ENCODE data around the gene CHGA. TPM values are rescaled to one million over a fixed set of nuclear protein-coding genes. Genes with fewer than 3 reads are reported as not detected.

Gene CHGA
- total RNA-seq, 2 experiments from 2014 or later, result not detected

DNA sequence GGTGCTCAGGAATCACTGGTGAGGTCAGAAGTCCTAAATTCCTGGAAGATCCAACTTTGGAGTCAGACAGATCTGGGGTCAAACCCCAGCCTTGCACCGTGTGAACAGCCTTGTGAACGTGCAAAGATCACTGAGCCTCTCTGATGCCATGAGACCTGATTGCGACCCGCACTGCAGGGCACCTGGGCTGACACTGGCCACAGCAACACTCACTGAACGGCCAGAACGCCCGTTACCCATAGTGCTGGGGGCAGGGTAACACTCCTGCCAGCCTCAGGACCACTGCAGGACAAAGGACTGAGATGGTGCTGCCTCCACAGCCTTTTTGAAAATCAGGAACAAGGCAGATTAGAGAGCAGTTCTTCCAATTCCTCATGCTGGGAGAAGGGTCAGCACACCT lies 28.3 kb downstream of the CHGA start:
- ChIA-PET CTCF (interaction anchor here (0.8 to 2.7 kb wide), 10 partner anchors 13 to 591 kb away, joined by 3 to 22 read pairs (median 4); no protein-coding TSS in a partner anchor), POLR2A (no interaction called here)
- H3K27me3 Mint-ChIP-seq, result no peaks in the 10 kb centered on the region
- no peak overlapping the region for H3K27ac Mint-ChIP-seq
- intact Hi-C loops (cut with DNase I, micrococcal nuclease), result loop anchor here (5.0 to 10.0 kb wide), 2 partner anchors 594 to 666 kb away; no protein-coding TSS in a partner anchor
- H3K36me3 Mint-ChIP-seq (ENCODE audit: low read depth), result no peaks in the 10 kb centered on the region
- no peak for ATAC-seq
- peaks cover 5% of the 10 kb centered on the region for H3K4me1 Mint-ChIP-seq
- no peak for DNase-seq
- H3K4me3 Mint-ChIP-seq, result no peak overlapping the region
- H3K9me3 Mint-ChIP-seq (ENCODE audit: low read depth), result no peaks in the 10 kb centered on the region

DNA sequence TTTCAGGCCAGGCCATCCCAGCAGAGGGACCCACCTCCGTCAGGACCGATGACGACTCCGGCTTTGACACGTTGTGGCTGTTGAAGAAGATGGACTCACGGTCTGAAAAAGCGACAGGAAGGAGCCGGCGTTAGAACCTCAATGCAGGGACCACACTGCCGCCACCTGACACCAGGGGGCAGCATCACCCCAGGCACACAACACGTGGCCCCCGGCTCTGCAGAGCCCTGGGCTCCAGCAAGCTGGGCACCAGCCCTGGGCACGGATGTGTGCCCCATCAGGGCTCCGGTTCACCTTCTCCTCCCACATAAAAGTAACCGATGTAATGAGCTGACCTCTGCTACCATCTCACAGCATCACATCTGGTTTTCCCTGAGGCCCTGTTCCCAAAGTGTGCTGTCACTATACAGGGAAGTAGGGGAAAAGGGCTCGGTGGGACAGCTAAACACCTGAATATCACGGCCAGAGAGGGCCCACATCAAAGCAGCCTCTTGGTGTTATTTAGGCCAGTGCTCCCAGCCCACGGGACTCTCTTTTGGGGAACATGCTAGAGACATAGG lies 29.0 kb downstream of the CHGA start:
- Mint-ChIP-seq H3K27me3 (no peaks in the 10 kb centered on the region), H3K4me3 (no peak overlapping the region), H3K4me1 (peaks cover 5% of the 10 kb centered on the region), H3K9me3 (ENCODE audit: low read depth) (no peaks in the 10 kb centered on the region), H3K27ac (no peak overlapping the region), H3K36me3 (ENCODE audit: low read depth) (no peaks in the 10 kb centered on the region)
- DNase-seq, result peak; percentile 89
- intact Hi-C loops (cut with DNase I, micrococcal nuclease), result loop anchor here (1.0 to 10.0 kb wide), 5 partner anchors 187 to 665 kb away; no protein-coding TSS in a partner anchor
- CTCF ChIA-PET, result interaction anchor here (0.6 to 2.7 kb wide), 17 partner anchors 14 to 797 kb away, joined by 3 to 22 read pairs (median 4); no protein-coding TSS in a partner anchor
- ATAC-seq, result peak; percentile 99
- POLR2A ChIA-PET, result no interaction called here

DNA sequence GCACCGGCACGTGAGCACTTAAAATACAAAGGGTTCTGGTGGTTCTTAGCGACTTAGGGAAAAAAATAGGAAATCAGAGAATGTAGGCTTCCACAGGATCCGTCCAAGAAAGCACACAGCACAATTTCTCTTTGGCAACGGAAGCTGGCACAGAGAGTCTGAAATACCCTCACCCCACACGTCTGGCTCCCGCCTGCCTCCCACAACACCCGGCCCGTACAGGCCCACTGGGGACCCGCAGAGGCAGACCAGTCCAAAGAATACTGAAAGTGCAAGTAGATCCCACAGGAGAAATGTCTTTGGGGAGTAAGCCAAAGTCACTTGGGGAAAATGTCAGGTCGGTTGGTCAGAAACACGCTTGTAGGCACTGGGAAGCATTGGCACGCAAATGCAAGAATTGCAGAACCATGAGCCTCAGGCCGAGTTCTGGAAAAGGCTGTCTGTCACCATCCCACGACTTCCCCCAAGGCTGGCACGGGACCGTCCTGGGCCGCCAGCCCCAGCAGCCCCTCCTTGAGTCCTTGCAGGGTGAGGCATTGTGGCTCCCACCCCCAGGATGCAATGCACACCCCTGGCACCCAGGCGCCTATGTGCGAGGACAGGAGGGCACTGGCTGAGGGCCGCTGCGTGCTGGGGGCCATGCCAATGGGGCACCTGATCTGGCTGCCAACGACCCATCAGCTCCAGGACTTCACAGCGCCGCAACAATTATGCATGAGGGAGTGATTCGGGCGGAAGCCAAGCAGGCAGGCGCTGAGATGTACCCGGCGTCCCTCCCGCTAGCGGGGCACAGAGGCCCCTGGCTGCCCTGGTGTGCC lies 29.7 kb downstream of the CHGA start:
- POLR2A ChIA-PET, result no interaction called here
- Mint-ChIP-seq H3K27me3 (no peaks in the 10 kb centered on the region), H3K27ac (no peak overlapping the region), H3K9me3 (ENCODE audit: low read depth) (no peaks in the 10 kb centered on the region), H3K4me3 (no peak overlapping the region), H3K4me1 (peaks cover 5% of the 10 kb centered on the region), H3K36me3 (ENCODE audit: low read depth) (no peaks in the 10 kb centered on the region)
- intact Hi-C loops (cut with DNase I, micrococcal nuclease), result loop anchor here (1.0 to 10.0 kb wide), 5 partner anchors 187 to 665 kb away; no protein-coding TSS in a partner anchor
- DNase-seq (no peak), ATAC-seq (no peak)
- CTCF ChIA-PET, result interaction anchor here (0.6 to 2.7 kb wide), 16 partner anchors 11 to 797 kb away, joined by 3 to 22 read pairs (median 4); no protein-coding TSS in a partner anchor

DNA sequence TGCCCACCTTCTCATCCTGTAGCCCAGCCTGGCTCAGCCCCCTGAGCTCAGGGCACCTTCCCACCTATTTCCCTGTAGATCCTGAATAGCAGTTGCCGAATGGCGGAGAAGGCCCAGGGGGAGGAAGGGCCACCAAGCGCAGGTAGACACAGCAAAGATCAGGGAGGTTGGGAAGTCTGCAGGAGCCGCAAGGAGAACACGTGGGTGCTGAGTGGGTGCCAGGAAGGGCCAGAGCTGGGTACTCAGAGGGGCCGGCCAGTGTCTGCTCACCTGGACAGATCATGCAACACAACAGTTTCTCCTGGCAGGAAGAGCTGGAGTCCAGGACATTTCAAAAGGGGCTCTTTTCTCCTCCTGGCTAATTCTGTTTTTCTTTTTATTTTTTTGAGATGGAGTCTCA lies 30.6 kb downstream of the CHGA start:
- no peak overlapping the region for H3K27ac Mint-ChIP-seq
- intact Hi-C loops (cut with DNase I, micrococcal nuclease), result loop anchor here (5.0 to 10.0 kb wide), 2 partner anchors 591 to 664 kb away; no protein-coding TSS in a partner anchor
- POLR2A ChIA-PET, result no interaction called here
- ATAC-seq (no peak), DNase-seq (no peak)
- H3K36me3 Mint-ChIP-seq (ENCODE audit: low read depth), result no peaks in the 10 kb centered on the region
- no peaks in the 10 kb centered on the region for H3K27me3 Mint-ChIP-seq
- H3K4me3 Mint-ChIP-seq, result no peak overlapping the region
- H3K9me3 Mint-ChIP-seq (ENCODE audit: low read depth), result no peaks in the 10 kb centered on the region
- H3K4me1 Mint-ChIP-seq, result peaks cover 5% of the 10 kb centered on the region
- CTCF ChIA-PET, result interaction anchor here (0.9 to 2.7 kb wide), 4 partner anchors 12 to 186 kb away, joined by 3 to 22 read pairs (median 4); no protein-coding TSS in a partner anchor

DNA sequence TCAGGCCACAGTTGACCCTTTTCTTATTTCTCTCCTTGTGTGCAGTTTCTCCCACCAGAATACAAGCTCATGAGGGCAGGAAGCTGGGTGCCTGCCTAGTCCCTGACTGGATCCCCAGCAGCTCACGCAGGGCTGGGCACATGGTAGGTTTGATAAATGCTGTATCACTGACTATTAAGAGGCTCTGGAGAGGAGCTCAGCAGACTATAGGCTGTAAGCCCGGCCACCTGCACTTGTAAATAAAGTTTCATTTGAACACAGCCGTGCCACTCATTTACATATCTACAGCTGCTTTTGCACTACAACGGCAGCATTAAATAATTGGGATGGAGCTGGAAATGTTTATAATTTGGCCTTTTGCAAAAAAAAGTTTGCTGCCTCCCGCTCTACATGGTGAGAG lies 32.0 kb downstream of the CHGA start:
- no peak for ATAC-seq
- Mint-ChIP-seq H3K27me3 (no peaks in the 10 kb centered on the region), H3K9me3 (ENCODE audit: low read depth) (no peaks in the 10 kb centered on the region), H3K4me1 (peaks cover 5% of the 10 kb centered on the region), H3K4me3 (no peak overlapping the region), H3K27ac (no peak overlapping the region), H3K36me3 (ENCODE audit: low read depth) (no peaks in the 10 kb centered on the region)
- no peak for DNase-seq
- intact Hi-C loops (cut with DNase I, micrococcal nuclease), result loop anchor here (5.0 to 10.0 kb wide), 2 partner anchors 590 to 662 kb away; no protein-coding TSS in a partner anchor
- POLR2A ChIA-PET, result no interaction called here
- CTCF ChIA-PET, result interaction anchor here (0.6 to 1.8 kb wide), 5 partner anchors 10 to 158 kb away, joined by 3 to 5 read pairs (median 3); no protein-coding TSS in a partner anchor

DNA sequence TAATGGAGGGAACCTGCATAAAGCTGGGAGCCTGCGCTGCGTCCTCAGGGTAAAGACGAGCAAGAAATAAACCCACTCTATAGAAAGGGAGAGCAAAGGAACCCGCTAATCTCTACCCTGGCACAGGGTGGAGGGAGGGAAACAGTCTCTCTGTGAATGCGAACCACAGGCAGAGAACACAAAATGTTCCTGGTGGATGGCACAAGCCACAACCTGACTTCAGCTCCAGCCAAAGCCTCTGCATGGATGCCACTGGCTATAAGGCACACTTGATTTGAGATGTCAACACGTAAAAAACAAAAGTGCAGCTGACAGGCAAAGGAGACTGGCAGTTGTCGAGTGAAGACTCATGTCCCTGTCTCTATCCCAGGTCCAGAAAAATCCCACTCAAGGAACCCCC lies 32.4 kb downstream of the CHGA start:
- ChIA-PET POLR2A (interaction anchor here (0.7 kb wide), 1 partner anchor 27 kb away, joined by 3 read pairs; no protein-coding TSS in a partner anchor), CTCF (interaction anchor here (0.6 to 1.4 kb wide), 7 partner anchors 10 to 185 kb away, joined by 3 to 4 read pairs (median 3); no protein-coding TSS in a partner anchor)
- Mint-ChIP-seq H3K36me3 (ENCODE audit: low read depth) (no peaks in the 10 kb centered on the region), H3K27me3 (no peaks in the 10 kb centered on the region), H3K4me1 (peaks cover 5% of the 10 kb centered on the region), H3K27ac (no peak overlapping the region), H3K9me3 (ENCODE audit: low read depth) (no peaks in the 10 kb centered on the region), H3K4me3 (no peak overlapping the region)
- no peak for ATAC-seq
- no peak for DNase-seq
- intact Hi-C loops (cut with DNase I, micrococcal nuclease), result loop anchor here in 1 of 2 experiments (10.0 kb wide), 1 partner anchor 589 kb away; no protein-coding TSS in a partner anchor

DNA sequence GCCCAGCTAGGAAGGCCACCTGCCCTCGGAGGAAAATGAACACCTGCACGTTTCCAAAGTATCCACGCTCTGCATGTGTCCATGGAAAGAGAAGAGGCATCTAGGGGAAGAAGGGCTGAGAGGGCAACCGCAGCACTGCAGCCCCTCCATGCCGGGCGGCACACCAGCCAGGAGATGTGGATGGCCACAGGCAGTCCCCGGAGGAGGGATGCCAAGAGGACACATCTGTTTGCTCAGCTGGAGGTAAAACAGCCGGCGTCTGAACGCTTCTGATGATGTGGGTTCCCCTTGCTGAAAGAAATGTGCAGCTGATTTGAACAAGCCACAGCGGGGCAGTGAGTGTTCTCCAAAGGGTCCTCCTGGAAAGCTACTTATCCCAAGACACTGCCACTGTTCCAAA lies 34.0 kb downstream of the CHGA start:
- Mint-ChIP-seq H3K9me3 (ENCODE audit: low read depth) (no peaks in the 10 kb centered on the region), H3K36me3 (ENCODE audit: low read depth) (no peaks in the 10 kb centered on the region), H3K27me3 (no peaks in the 10 kb centered on the region), H3K4me3 (no peak overlapping the region), H3K4me1 (peaks cover 2% of the 10 kb centered on the region), H3K27ac (no peak overlapping the region)
- ATAC-seq, result no peak
- no peak for DNase-seq
- POLR2A ChIA-PET, result no interaction called here
- intact Hi-C loops (cut with DNase I, micrococcal nuclease), result loop anchor here in 1 of 2 experiments (10.0 kb wide), 1 partner anchor 588 kb away; no protein-coding TSS in a partner anchor
- CTCF ChIA-PET, result no interaction called here

DNA sequence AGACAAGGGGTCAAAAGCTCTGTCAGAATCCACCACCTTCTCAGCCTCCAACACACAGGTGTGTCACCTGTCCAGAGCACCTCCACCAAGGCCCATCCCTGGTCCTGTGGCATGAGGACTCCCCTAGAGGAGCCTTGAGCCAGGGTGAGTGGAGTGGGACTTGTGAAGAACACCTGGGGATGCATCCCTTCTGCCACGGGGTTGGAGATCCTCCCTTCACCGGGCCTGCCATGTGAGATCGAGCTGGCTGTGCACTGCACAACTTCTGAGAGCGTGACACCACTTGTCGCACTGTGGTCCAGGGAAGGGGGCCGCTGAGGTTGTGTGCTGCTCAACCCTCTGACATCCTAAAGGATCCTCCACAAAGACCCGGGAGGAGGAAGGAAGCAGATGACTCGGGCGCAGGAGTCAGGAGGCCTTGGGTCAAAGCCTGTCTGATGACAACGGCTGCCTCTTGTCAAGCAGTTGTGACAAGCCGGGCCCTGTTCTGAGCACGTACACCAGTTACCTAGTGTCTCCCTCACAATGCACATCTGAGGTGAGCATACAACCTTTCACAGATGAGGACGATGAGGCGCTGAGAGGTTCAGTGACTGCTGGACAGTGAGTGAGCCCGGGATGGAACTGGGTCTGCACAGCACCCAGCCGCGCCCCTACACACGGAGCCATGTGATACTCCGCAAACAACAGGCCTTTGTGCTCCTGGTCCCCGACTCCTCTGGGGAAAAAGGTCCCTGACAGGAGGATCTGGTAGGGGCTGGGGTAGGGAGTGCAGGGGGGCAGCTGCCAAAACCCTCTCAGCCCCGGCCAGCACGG lies 35.6 kb downstream of the CHGA start:
- Mint-ChIP-seq H3K9me3 (ENCODE audit: low read depth) (no peaks in the 10 kb centered on the region), H3K4me3 (no peak overlapping the region), H3K27me3 (no peaks in the 10 kb centered on the region), H3K27ac (no peak overlapping the region), H3K36me3 (ENCODE audit: low read depth) (no peaks in the 10 kb centered on the region), H3K4me1 (no peaks in the 10 kb centered on the region)
- intact Hi-C loops (cut with DNase I, micrococcal nuclease), result loop anchor here in 1 of 2 experiments (10.0 kb wide), 1 partner anchor 586 kb away; no protein-coding TSS in a partner anchor
- POLR2A ChIA-PET, result no interaction called here
- DNase-seq (no peak), ATAC-seq (no peak)
- CTCF ChIA-PET, result no interaction called here

DNA sequence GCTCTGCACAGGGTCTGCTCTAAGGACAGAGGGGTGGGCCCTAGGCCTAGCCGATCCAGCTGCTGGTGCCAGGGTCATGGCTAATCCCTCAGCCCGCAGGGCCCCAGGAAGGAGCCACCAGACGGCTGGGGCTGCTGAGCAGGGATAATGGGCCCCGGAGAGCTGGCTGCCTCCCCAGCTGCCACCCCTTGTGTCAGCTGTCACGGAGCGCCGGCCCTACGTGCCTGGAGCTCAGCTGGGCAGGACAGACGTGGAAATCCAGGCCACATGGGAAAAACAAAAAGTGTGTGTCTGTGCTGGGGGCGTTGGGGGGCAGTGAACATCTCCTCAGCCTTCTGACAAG lies 36.2 kb downstream of the CHGA start:
- Mint-ChIP-seq H3K4me3 (no peak overlapping the region), H3K27me3 (no peaks in the 10 kb centered on the region), H3K27ac (no peak overlapping the region), H3K9me3 (ENCODE audit: low read depth) (no peaks in the 10 kb centered on the region), H3K36me3 (ENCODE audit: low read depth) (no peaks in the 10 kb centered on the region), H3K4me1 (no peaks in the 10 kb centered on the region)
- ChIA-PET CTCF (interaction anchor here (0.7 kb wide), 1 partner anchor 180 kb away, joined by 3 read pairs; no protein-coding TSS in a partner anchor), POLR2A (no interaction called here)
- ATAC-seq, result no peak
- intact Hi-C loops (cut with DNase I, micrococcal nuclease), result loop anchor here in 1 of 2 experiments (10.0 kb wide), 1 partner anchor 586 kb away; no protein-coding TSS in a partner anchor
- no peak for DNase-seq

DNA sequence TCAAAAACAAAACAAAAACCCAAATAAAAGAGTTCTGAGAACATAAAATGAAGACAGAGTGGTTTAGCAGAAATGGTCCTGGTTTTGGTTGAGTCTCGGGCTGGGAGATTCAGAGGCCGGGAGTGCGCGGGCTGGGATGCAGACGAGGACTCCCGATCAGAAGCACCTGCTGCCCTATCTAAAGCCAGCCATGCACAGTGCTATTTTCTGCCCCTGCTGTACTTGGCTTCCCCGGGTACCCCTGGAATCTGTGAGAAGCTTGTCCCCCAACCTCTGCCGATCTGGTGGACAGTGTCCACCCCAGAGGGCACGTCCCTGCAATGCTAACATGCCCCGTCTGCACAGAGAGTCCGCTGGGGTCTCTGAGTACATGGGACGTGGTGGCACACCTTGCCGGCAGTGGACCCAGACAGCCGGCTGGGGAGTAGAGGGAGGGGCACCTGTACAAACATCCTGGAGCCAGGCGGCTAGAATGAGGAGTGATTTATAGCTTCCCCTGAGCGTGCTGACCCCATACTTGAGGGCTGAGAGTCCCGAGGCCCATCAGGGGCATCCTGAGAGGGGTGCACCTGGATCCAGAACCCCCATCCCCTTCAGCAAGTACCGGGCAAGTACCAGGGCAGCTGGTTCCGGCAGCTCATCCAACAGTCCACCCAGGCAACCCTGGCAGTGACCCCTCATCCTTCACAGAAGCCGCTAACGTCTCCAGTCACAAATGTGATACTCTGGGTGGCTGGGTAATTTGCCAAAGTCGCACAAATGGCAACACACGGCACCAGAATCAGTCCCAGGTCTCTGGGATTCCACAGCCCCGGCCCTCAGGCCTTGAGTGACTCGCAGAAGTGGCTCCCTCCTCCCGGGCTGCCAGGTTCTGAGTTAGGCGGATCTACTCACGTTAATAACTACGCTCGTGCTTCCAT lies 37.1 kb downstream of the CHGA start:
- POLR2A ChIA-PET, result no interaction called here
- Mint-ChIP-seq H3K4me3 (no peak overlapping the region), H3K36me3 (ENCODE audit: low read depth) (no peaks in the 10 kb centered on the region), H3K9me3 (ENCODE audit: low read depth) (no peaks in the 10 kb centered on the region), H3K27ac (no peak overlapping the region), H3K4me1 (no peaks in the 10 kb centered on the region), H3K27me3 (no peaks in the 10 kb centered on the region)
- DNase-seq, result no peak
- intact Hi-C loops (cut with DNase I, micrococcal nuclease), result loop anchor here in 1 of 2 experiments (10.0 kb wide), 1 partner anchor 585 kb away; no protein-coding TSS in a partner anchor
- ATAC-seq, result no peak
- CTCF ChIA-PET, result interaction anchor here (0.6 to 0.7 kb wide), 3 partner anchors 179 to 711 kb away, joined by 3 to 4 read pairs (median 3); no protein-coding TSS in a partner anchor
